K562 (cell line): Measurements from ENCODE around the gene HIVEP1. TPM values are rescaled to one million over a fixed set of nuclear protein-coding genes. Genes with fewer than 3 reads are reported as not detected.
A peak's percentile ranks its signal among the peaks of the same experiment; 100 is the strongest.

Source experiments
- ATAC-seq: fragments of 200-7000 bp; cut with Tn5 transposase; 3 replicates; pipeline ENCODE4 v1.9.1; 2020; ENCODE audit warnings: moderate library complexity
- BruUV-seq: library from RNA; stranded (reverse); fragments of 400-500 nt; replicated peaks from 2 replicates; lab custom pipeline; 2021; lab: Mats Ljungman, UMichigan
- CTCF ChIA-PET: fragments of 300-600 bp; formaldehyde crosslinking; extraction: SDS; loops from one replicate; lab custom pipeline; 2021; ENCODE audit warnings: low intra/inter-chr PET ratio; lab: Yijun Ruan, JAX
- POLR2A ChIA-PET: fragments of 300-600, 350-650 bp; sonication (Branson Sonifier 250); formaldehyde crosslinking; extraction: SDS; loops from one replicate; lab custom pipeline; 2021; ENCODE audit warnings: antibody characterized with exemption, inconsistent platforms; lab: Yijun Ruan, JAX
- DNase-seq, 4 experiments: peaks; one replicate each; pipeline versions ENCODE4 v3.0.0 to v3.0.0-alpha.2; 2011 to 2018; ENCODE audit warnings: low spot score in 3 of 4, mixed read lengths in 3 of 4; ENCODE audit errors: extremely low read depth in 1 of 4
- FAIRE-seq: peaks from 2 replicates; lab custom pipeline; 2011; peaks lifted over from hg19 to GRCh38; lab: Jason Lieb, UNC
- H2AFZ ChIP-seq: 2 replicates; pipeline ENCODE4 v1.6.0; 2011; ENCODE audit warnings: low read depth, low read length, control low read depth, inconsistent platforms
- H3K27ac ChIP-seq: fragments of 200-600 bp; 3 replicates; pipeline ENCODE4 v1.8.0; 2011; ENCODE audit warnings: low read depth, mild to moderate bottlenecking, control low read depth, inconsistent platforms, low read length, moderate library complexity, mixed read lengths; ENCODE audit errors: extremely low read depth
- H3K27me3 ChIP-seq, 2 experiments: fragments of 300-600 bp in 1 of 2; 2 replicates in 1 of 2; 3 replicates in 1 of 2; pipeline versions ENCODE4 v1.6.0 to v1.8.0; 2011; ENCODE audit warnings: inconsistent platforms in 2 of 2, low read length in 2 of 2, mild to moderate bottlenecking in 1 of 2, mixed read lengths in 1 of 2, moderate library complexity in 1 of 2; ENCODE audit not compliant: control insufficient read depth in 2 of 2, insufficient read depth in 2 of 2
- H3K36me3 ChIP-seq: fragments of 300-600 bp; 3 replicates; pipeline ENCODE4 v1.8.0; 2011; ENCODE audit warnings: mild to moderate bottlenecking, low read length, inconsistent platforms; ENCODE audit not compliant: control insufficient read depth, insufficient read depth
- H3K4me1 ChIP-seq, 2 experiments: fragments of 200-600 bp in 1 of 2; replicated peaks in 1 of 2; 2 replicates in 1 of 2; 3 replicates in 1 of 2; pipeline versions ENCODE4 v1.5.1 to v1.8.0; 2011; ENCODE audit warnings: inconsistent platforms in 2 of 2, low read length in 2 of 2, mild to moderate bottlenecking in 1 of 2, mixed read lengths in 1 of 2, moderate library complexity in 1 of 2; ENCODE audit not compliant: control insufficient read depth in 2 of 2, insufficient read depth in 2 of 2
- H3K4me2 ChIP-seq: 2 replicates; pipeline ENCODE4 v1.6.1; 2011; ENCODE audit warnings: low read length, control low read depth, inconsistent platforms, mixed read lengths; ENCODE audit not compliant: insufficient read depth
- H3K4me3 ChIP-seq: fragments of 200-600 bp; sonication (generic), shearing (Covaris generic); 2 replicates; pipeline ENCODE4 v1.5.1; 2016; ENCODE audit warnings: control low read depth, inconsistent platforms
- H3K79me2 ChIP-seq: fragments of 200-600 bp; 3 replicates; pipeline ENCODE4 v1.8.0; 2011; ENCODE audit warnings: low read length, inconsistent platforms; ENCODE audit not compliant: control insufficient read depth, insufficient read depth
- H3K9ac ChIP-seq, 2 experiments: 2 replicates each; pipeline versions ENCODE4 v1.6.0 to v1.6.1; 2011; ENCODE audit warnings: low read depth in 2 of 2, low read length in 2 of 2, control low read depth in 1 of 2, inconsistent platforms in 1 of 2, mild to moderate bottlenecking in 1 of 2, mixed read lengths in 1 of 2; ENCODE audit not compliant: insufficient read depth in 1 of 2
- H3K9me1 ChIP-seq: one replicate; pipeline ENCODE4 v1.6.0; 2011; ENCODE audit warnings: inconsistent platforms, mild to moderate bottlenecking, low read length, moderate library complexity; ENCODE audit not compliant: control insufficient read depth, insufficient read depth
- H3K9me3 ChIP-seq: replicated peaks from 2 replicates; pipeline ENCODE4 v1.5.1; 2011; ENCODE audit warnings: low read depth, low read length, inconsistent platforms; ENCODE audit not compliant: control insufficient read depth, insufficient read depth
- H4K20me1 ChIP-seq: replicated peaks from 2 replicates; pipeline ENCODE4 v1.6.1; 2011; ENCODE audit warnings: low read length, inconsistent platforms, mixed read lengths; ENCODE audit not compliant: control insufficient read depth, insufficient read depth
- EGR1 ChIP-seq: fragments of 450-650 bp; conservative IDR thresholded peaks from 2 replicates; pipeline ENCODE4 v1.6.1; 2017; ENCODE audit warnings: mild to moderate bottlenecking
- EP300 ChIP-seq: IDR thresholded peaks from 2 replicates; pipeline ENCODE4 v1.6.1; 2012; ENCODE audit warnings: low read length, improper control_type of control experiment
- WHSC1 ChIP-seq: IDR thresholded peaks from one replicate; pipeline ENCODE4 v1.6.1; 2012; ENCODE audit warnings: low read length, control low read depth, inconsistent platforms
- YY1 ChIP-seq, 3 experiments: IDR thresholded peaks; 2 replicates each; pipeline ENCODE4 v1.6.1; 2011; ENCODE audit warnings: low read length in 2 of 3, mild to moderate bottlenecking in 2 of 3, moderate library complexity in 2 of 3, borderline replicate concordance in 1 of 3, control low read depth in 1 of 3, low read depth in 1 of 3; ENCODE audit not compliant: insufficient read depth in 3 of 3, insufficient replicate concordance in 2 of 3, control insufficient read depth in 1 of 3, insufficient read length in 1 of 3; ENCODE audit errors: extremely low read depth in 1 of 3
- ZFP36 ChIP-seq: fragments of 150-350 bp; IDR thresholded peaks from 2 replicates; pipeline ENCODE4 v1.6.1; 2018; ENCODE audit warnings: low read length, low read depth; ENCODE audit not compliant: partially characterized antibody
- ZNF146 ChIP-seq: IDR thresholded peaks from one replicate; pipeline ENCODE4 v1.6.1; 2018; ENCODE audit warnings: missing compliant biosample characterization; ENCODE audit not compliant: unreplicated experiment
- ZNF263 ChIP-seq: sonication (generic); formaldehyde crosslinking; IDR thresholded peaks from 2 replicates; pipeline ENCODE4 v1.8.0; 2022; ENCODE audit warnings: mild to moderate bottlenecking, missing genetic modification reagents, borderline replicate concordance
- WGBS: fragments of 100-300 bp; shearing (Covaris generic); methylation state at CpG from one replicate; pipeline ENCODE4 v1.1.6; 2016; ENCODE audit warnings: low coverage, mixed read lengths; ENCODE audit not compliant: insufficient coverage; ENCODE audit errors: missing lambda C conversion rate; 5-methylcytosine and 5-hydroxymethylcytosine counted together
- in situ Hi-C: fragments of 300-500 bp; cut with MboI; formaldehyde crosslinking; loops from 4 replicates; pipeline ENCODE4 v1.15.0; 2018; ENCODE audit warnings: inconsistent platforms, mixed read lengths
- intact Hi-C: fragments of 100-400 bp; cut with micrococcal nuclease; formaldehyde crosslinking; loops from 2 replicates; pipeline ENCODE4 v1.14.2; 2022
- polyA plus RNA-seq, 8 experiments: library from polyadenylated mRNA; depleted of rRNA in 4 of 8; stranded (reverse) in 5 of 8; unstranded in 3 of 8; fragments of >200 nt; fragmentation: Nextera tagmentation in 2 of 8; fragmentation: Illumina TruSeq in 1 of 8; extraction: Ambion mirVana in 2 of 8; extraction: Trizol in 1 of 8; gene quantifications; 2 replicates each; pipeline versions ENCODE4 v1.2.1 to v1.2.3, GENCODE V29; 2011 to 2014; ENCODE audit warnings: inconsistent platforms in 1 of 8, missing spikeins in 1 of 8
- total RNA-seq, 7 experiments: library from RNA; depleted of rRNA in 6 of 7; stranded (reverse); fragments of >200 nt in 6 of 7; fragmentation: Illumina TruSeq in 2 of 7; extraction: Trizol in 2 of 7; gene quantifications; 2 replicates each; pipeline versions ENCODE4 v1.2.1 to v1.2.3, GENCODE V29; 2011 to 2021; ENCODE audit warnings: low replicate concordance in 1 of 7

Gene HIVEP1
- total and polyA plus RNA-seq, 9 of the 15 experiments (the other 6 are each of a cell fraction or from before 2014, with no cell fraction given) = 6.0 to 33.3 (median 21.7) TPM

DNA sequence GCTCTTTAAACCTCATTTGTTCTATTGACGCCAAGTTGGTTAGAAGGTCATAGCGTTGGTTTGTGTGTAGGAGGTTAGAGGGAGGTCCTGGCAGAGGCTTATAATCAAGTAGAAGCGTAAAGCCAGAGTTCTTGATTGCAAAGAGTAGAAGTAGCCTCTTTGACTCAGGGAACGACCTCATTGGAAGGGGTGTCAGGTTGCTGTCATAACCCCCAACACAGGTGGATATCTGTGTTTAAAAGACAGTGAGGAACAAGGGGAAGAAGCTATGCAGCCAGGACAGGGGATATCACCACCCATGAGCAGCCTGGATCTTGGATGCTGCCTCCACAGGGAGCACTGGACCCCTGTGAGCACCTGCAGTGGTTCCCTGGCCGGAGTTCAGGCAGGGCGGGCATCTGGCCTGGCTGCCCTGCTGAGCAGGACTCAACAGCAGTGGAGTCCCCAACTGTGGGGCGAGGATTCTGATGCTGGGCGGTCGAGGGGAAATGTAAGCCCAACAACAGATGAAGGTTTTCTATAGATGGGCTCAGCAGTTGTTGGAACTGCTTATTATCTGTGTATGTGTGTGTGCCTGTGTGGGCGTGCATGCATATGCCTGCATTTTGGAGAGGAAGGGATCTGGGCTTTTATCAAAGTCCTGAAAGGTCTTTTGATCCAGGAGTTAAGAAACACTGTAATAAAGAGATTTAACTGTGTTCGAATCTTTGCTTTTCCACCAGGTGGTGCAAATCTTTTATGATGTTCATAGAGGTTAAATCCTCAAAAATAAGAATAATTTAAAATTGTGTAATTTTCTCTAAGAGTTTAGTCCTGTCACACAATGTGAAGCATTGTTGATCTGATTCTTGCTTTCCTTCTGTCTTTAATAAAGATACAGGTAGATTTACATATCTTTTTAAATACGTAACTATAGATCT lies 27.7 kb downstream of the HIVEP1 start:
- in situ Hi-C loops (no loop called here), intact Hi-C loops (no loop called here)
- TF ChIP-seq EGR1 (peak; percentile 44), ZFP36 (no peak)
- peaks cover 21% of the 10 kb centered on the region for H3K36me3 ChIP-seq
- ChIA-PET POLR2A (interaction anchor here (0.9 to 1.1 kb wide), 2 partner anchors 8 to 12 kb away, joined by 3 read pairs; no protein-coding TSS in a partner anchor), CTCF (no interaction called here)
- no peaks in the 10 kb centered on the region for H3K27me3 ChIP-seq
- no peak overlapping the region for H3K4me3 ChIP-seq
- FAIRE-seq (no peak), ATAC-seq (no peak; the same call in 1 of the 3 replicates), DNase-seq (no peak)
- H3K9me3 ChIP-seq = peaks cover 6% of the 10 kb centered on the region
- no peak overlapping the region for H3K4me2 ChIP-seq
- no peaks in the 10 kb centered on the region for H3K9me1 ChIP-seq
- H3K79me2 ChIP-seq = peaks cover 94% of the 10 kb centered on the region
- BruUV-seq = no TSS peak
- no peaks in the 10 kb centered on the region for H4K20me1 ChIP-seq
- H3K9ac ChIP-seq = no peak overlapping the region
- no peak overlapping the region for H2AFZ ChIP-seq
- H3K27ac ChIP-seq = no peak overlapping the region
- WGBS = 81% methylated on average over 12 of the region's 12 CpGs
- peaks cover 3 to 11% of the 10 kb centered on the region in 2 experiments; a peak in 4 of 5 replicates for H3K4me1 ChIP-seq

DNA sequence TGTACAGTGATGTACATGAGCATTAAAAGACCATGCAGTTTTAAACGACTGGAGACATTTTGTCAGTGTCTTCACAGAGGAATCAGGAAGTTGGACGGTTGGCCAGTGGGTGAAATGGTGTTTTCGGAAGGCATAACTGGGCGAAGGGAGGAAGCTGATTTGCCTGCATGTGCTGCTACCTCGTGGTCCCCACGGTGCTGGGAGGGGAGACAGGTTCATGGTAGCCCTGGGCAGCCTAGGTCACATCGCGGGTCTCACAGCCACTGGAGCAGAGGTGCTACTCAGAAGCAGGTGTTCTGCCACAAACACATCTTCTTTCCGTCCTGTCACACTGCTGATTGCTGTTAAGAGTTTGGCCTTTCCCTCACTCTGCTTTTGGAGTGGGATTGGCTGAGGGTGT lies 35.2 kb downstream of the HIVEP1 start:
- CTCF ChIA-PET = no interaction called here
- Histone ChIP-seq H3K9ac (peak overlapping the region in 1 of 2 experiments; percentile 53; a peak in 1 of 4 replicates), H3K27me3 (no peaks in the 10 kb centered on the region), H3K9me3 (no peaks in the 10 kb centered on the region), H3K4me2 (no peak overlapping the region), H3K36me3 (peaks cover 8% of the 10 kb centered on the region; the same call in 2 of the 3 replicates), H3K79me2 (peaks cover 85% of the 10 kb centered on the region), H3K27ac (no peak overlapping the region), H4K20me1 (no peaks in the 10 kb centered on the region), H2AFZ (no peak overlapping the region), H3K9me1 (no peaks in the 10 kb centered on the region), H3K4me1 (peaks cover 0 to 11% of the 10 kb centered on the region in 2 experiments; a peak in 3 of 5 replicates), H3K4me3 (no peak overlapping the region)
- peak; percentile 42 for TF ChIP-seq WHSC1
- no peak for TF ChIP-seq EP300
- TF ChIP-seq YY1 (IDR thresholded peaks at IDR 0.05; ENCODE audit: borderline replicate concordance in 1 of 3, control insufficient read depth in 1 of 3, extremely low read depth in 1 of 3, insufficient read depth in 3 of 3, insufficient read length in 1 of 3, insufficient replicate concordance in 2 of 3, low read depth in 1 of 3, low read length in 2 of 3) = peak in 1 of 3 experiments; percentile 13
- no peak for TF ChIP-seq ZNF263 (CRISPR knock-in tag)
- TF ChIP-seq ZNF146 (CRISPR knock-in tag) = no peak
- ATAC-seq = no peak
- in situ Hi-C loops (no loop called here), intact Hi-C loops (no loop called here)
- POLR2A ChIA-PET = interaction anchor here (0.7 to 1.8 kb wide), 3 partner anchors 8 to 218 kb away, joined by 3 to 6 read pairs (median 3); no protein-coding TSS in a partner anchor
- WGBS = 92% methylated on average over 9 of the region's 9 CpGs
- BruUV-seq = no TSS peak
- DNase-seq = no peak
- FAIRE-seq = no peak
